Activated CD4-positive, alpha-beta T cell treated with anti-CD3 and anti-CD28 coated beads, Interleukin-2, amount 10 ng/mL, durations not matched to agents 7 days and 5 days (primary cell): ENCODE measurements around the gene LPAR3. TPM values are rescaled to one million over a fixed set of nuclear protein-coding genes. Genes with fewer than 3 reads are reported as not detected.

Experiments
- CTCF ChIA-PET: fragments of 350-600 bp; sonication (Branson Sonifier 250); formaldehyde crosslinking; loops from one replicate; lab custom pipeline; 2021; ENCODE audit warnings: antibody characterized with exemption; lab: Charles Lee
- POLR2A ChIA-PET: fragments of 350-600 bp; sonication (Branson Sonifier 250); formaldehyde crosslinking; loops from one replicate; lab custom pipeline; 2021; ENCODE audit warnings: antibody characterized with exemption; lab: Charles Lee
- DNase-seq: peaks from one replicate; pipeline ENCODE4 v3.0.0-alpha.2; 2020
- H3K27ac Mint-ChIP-seq: one replicate; pipeline ENCODE4 v1.8.0; 2021; ENCODE audit warnings: mild to moderate bottlenecking, moderate library complexity, mixed read lengths
- H3K27me3 Mint-ChIP-seq: one replicate; pipeline ENCODE4 v1.8.0; 2021; ENCODE audit warnings: mixed read lengths
- H3K36me3 Mint-ChIP-seq: one replicate; pipeline ENCODE4 v1.8.0; 2021; ENCODE audit warnings: low read depth, mixed read lengths
- H3K4me1 Mint-ChIP-seq: one replicate; pipeline ENCODE4 v1.8.0; 2021; ENCODE audit warnings: mixed read lengths
- H3K4me3 Mint-ChIP-seq: one replicate; pipeline ENCODE4 v1.8.0; 2021; ENCODE audit warnings: mild to moderate bottlenecking, moderate library complexity, mixed read lengths
- H3K9me3 Mint-ChIP-seq: one replicate; pipeline ENCODE4 v1.8.0; 2021; ENCODE audit warnings: mixed read lengths
- total RNA-seq, 2 experiments: library from RNA; stranded (reverse); gene quantifications; one replicate each; pipeline ENCODE4 v1.2.3, GENCODE V29; 2021

The LPAR3 gene
- total RNA-seq, 2 experiments from 2014 or later: 1.3 to 1.5 TPM

- peaks cover 9% of the 10 kb centered on the region for H3K4me1 Mint-ChIP-seq
- H3K36me3 Mint-ChIP-seq: peaks cover 2% of the 10 kb centered on the region
- H3K27ac Mint-ChIP-seq: no peak overlapping the region
- ChIA-PET CTCF (interaction anchor here (0.8 kb wide), 1 partner anchor 11 kb away, joined by 4 read pairs; no protein-coding TSS in a partner anchor), POLR2A (no interaction called here)
- DNase-seq: no peak
- no peaks in the 10 kb centered on the region for H3K9me3 Mint-ChIP-seq
- H3K4me3 Mint-ChIP-seq: no peak overlapping the region
- H3K27me3 Mint-ChIP-seq: peaks cover 4% of the 10 kb centered on the region
Observed at GRCh38 chr1:84833194-84833593, 59.8 kb downstream of the LPAR3 start.

- CTCF ChIA-PET: interaction anchor here (0.6 kb wide), 1 partner anchor 12 kb away, joined by 4 read pairs; no protein-coding TSS in a partner anchor
- no peak overlapping the region for H3K4me3 Mint-ChIP-seq
- no peak for DNase-seq
Observed at GRCh38 chr1:84830136-84830535, 62.9 kb downstream of the LPAR3 start.

GRCh38 chr1:84827976-84828375 lies 65.0 kb downstream of the LPAR3 start:
- H3K9me3 Mint-ChIP-seq: no peaks in the 10 kb centered on the region
- H3K4me1 Mint-ChIP-seq: no peaks in the 10 kb centered on the region
- ChIA-PET POLR2A (no interaction called here), CTCF (interaction anchor here (1.1 to 1.2 kb wide), 2 partner anchors 17 to 144 kb away, joined by 3 read pairs; no protein-coding TSS in a partner anchor)
- peaks cover 2% of the 10 kb centered on the region for H3K36me3 Mint-ChIP-seq
- no peak overlapping the region for H3K4me3 Mint-ChIP-seq
- peaks cover 2% of the 10 kb centered on the region for H3K27me3 Mint-ChIP-seq
- H3K27ac Mint-ChIP-seq: no peak overlapping the region
- DNase-seq: no peak

More at GRCh38 chr1:84830136-84830535, 62.9 kb downstream of the LPAR3 start:
- H3K4me1 Mint-ChIP-seq: peaks cover 3% of the 10 kb centered on the region
- H3K9me3 Mint-ChIP-seq: no peaks in the 10 kb centered on the region
- peaks cover 2% of the 10 kb centered on the region for H3K36me3 Mint-ChIP-seq
- POLR2A ChIA-PET: no interaction called here
- no peak overlapping the region for H3K27ac Mint-ChIP-seq
- peaks cover 2% of the 10 kb centered on the region for H3K27me3 Mint-ChIP-seq

- CTCF ChIA-PET: interaction anchor here (1.1 kb wide), 1 partner anchor 17 kb away, joined by 3 read pairs; no protein-coding TSS in a partner anchor
- Mint-ChIP-seq H3K9me3 (no peaks in the 10 kb centered on the region), H3K27ac (no peak overlapping the region), H3K36me3 (peaks cover 2% of the 10 kb centered on the region), H3K4me1 (no peaks in the 10 kb centered on the region), H3K27me3 (peaks cover 2% of the 10 kb centered on the region), H3K4me3 (no peak overlapping the region)
- POLR2A ChIA-PET: no interaction called here
- no peak for DNase-seq
Observed at GRCh38 chr1:84827555-84827954, 65.5 kb downstream of the LPAR3 start.

- no peak overlapping the region for H3K4me3 Mint-ChIP-seq
- no peak overlapping the region for H3K27ac Mint-ChIP-seq
- H3K4me1 Mint-ChIP-seq: peaks cover 2% of the 10 kb centered on the region
- CTCF ChIA-PET: no interaction called here
- no peaks in the 10 kb centered on the region for H3K27me3 Mint-ChIP-seq
- no peaks in the 10 kb centered on the region for H3K9me3 Mint-ChIP-seq
- no peak for DNase-seq
- POLR2A ChIA-PET: no interaction called here
- peaks cover 2% of the 10 kb centered on the region for H3K36me3 Mint-ChIP-seq
Observed at GRCh38 chr1:84825161-84825560, 67.8 kb downstream of the LPAR3 start.

GRCh38 chr1:84823991-84824390 lies 69.0 kb downstream of the LPAR3 start:
- POLR2A ChIA-PET: no interaction called here
- peaks cover 2% of the 10 kb centered on the region for H3K36me3 Mint-ChIP-seq
- CTCF ChIA-PET: no interaction called here
- no peaks in the 10 kb centered on the region for H3K9me3 Mint-ChIP-seq
- no peaks in the 10 kb centered on the region for H3K27me3 Mint-ChIP-seq
- DNase-seq: no peak
- no peak overlapping the region for H3K4me3 Mint-ChIP-seq
- peaks cover 3% of the 10 kb centered on the region for H3K4me1 Mint-ChIP-seq
- H3K27ac Mint-ChIP-seq: no peak overlapping the region

GRCh38 chr1:84823511-84823910 lies 69.5 kb downstream of the LPAR3 start:
- ChIA-PET POLR2A (no interaction called here), CTCF (no interaction called here)

GRCh38 chr1:84810343-84810742 lies 82.7 kb downstream of the LPAR3 start:
- no peak for DNase-seq
- no peak overlapping the region for H3K27ac Mint-ChIP-seq
- H3K36me3 Mint-ChIP-seq: no peaks in the 10 kb centered on the region
- no peaks in the 10 kb centered on the region for H3K4me1 Mint-ChIP-seq
- H3K4me3 Mint-ChIP-seq: no peak overlapping the region
- ChIA-PET POLR2A (no interaction called here), CTCF (interaction anchor here (1.0 to 1.5 kb wide), 3 partner anchors 8 to 126 kb away, joined by 3 read pairs; no protein-coding TSS in a partner anchor)
- peaks cover 16% of the 10 kb centered on the region for H3K27me3 Mint-ChIP-seq
- H3K9me3 Mint-ChIP-seq: no peaks in the 10 kb centered on the region

More at GRCh38 chr1:84823511-84823910, 69.5 kb downstream of the LPAR3 start:
- DNase-seq: no peak
- Mint-ChIP-seq H3K4me3 (no peak overlapping the region), H3K27ac (no peak overlapping the region), H3K9me3 (no peaks in the 10 kb centered on the region), H3K36me3 (peaks cover under 1% of the 10 kb centered on the region), H3K4me1 (peaks cover 7% of the 10 kb centered on the region), H3K27me3 (no peaks in the 10 kb centered on the region)

- H3K27ac Mint-ChIP-seq: no peak overlapping the region
- ChIA-PET CTCF (interaction anchor here (1.3 kb wide), 1 partner anchor 26 kb away, joined by 3 read pairs; no protein-coding TSS in a partner anchor), POLR2A (no interaction called here)
- H3K36me3 Mint-ChIP-seq: no peaks in the 10 kb centered on the region
- no peaks in the 10 kb centered on the region for H3K9me3 Mint-ChIP-seq
- no peaks in the 10 kb centered on the region for H3K4me1 Mint-ChIP-seq
- peaks cover 16% of the 10 kb centered on the region for H3K27me3 Mint-ChIP-seq
- H3K4me3 Mint-ChIP-seq: no peak overlapping the region
- no peak for DNase-seq
Observed at GRCh38 chr1:84809023-84809422, 84.0 kb downstream of the LPAR3 start.

GRCh38 chr1:84803604-84804003 lies 89.4 kb downstream of the LPAR3 start:
- Mint-ChIP-seq H3K9me3 (peaks cover 2% of the 10 kb centered on the region), H3K4me1 (peaks cover 5% of the 10 kb centered on the region), H3K27ac (no peak overlapping the region), H3K4me3 (no peak overlapping the region), H3K27me3 (peaks cover 5% of the 10 kb centered on the region), H3K36me3 (no peaks in the 10 kb centered on the region)
- CTCF ChIA-PET: interaction anchor here (1.2 kb wide), 2 partner anchors 7 to 21 kb away, joined by 3 to 6 read pairs; no protein-coding TSS in a partner anchor
- no peak for DNase-seq
- POLR2A ChIA-PET: no interaction called here

- Mint-ChIP-seq H3K4me3 (no peak overlapping the region), H3K9me3 (peaks cover 2% of the 10 kb centered on the region), H3K27me3 (peaks cover 3% of the 10 kb centered on the region), H3K27ac (no peak overlapping the region), H3K36me3 (no peaks in the 10 kb centered on the region), H3K4me1 (peaks cover 5% of the 10 kb centered on the region)
- ChIA-PET POLR2A (no interaction called here), CTCF (interaction anchor here (0.6 to 1.3 kb wide), 6 partner anchors 8 to 751 kb away, joined by 3 to 6 read pairs (median 3); no protein-coding TSS in a partner anchor)
- DNase-seq: no peak
Observed at GRCh38 chr1:84802567-84803232, 90.3 kb downstream of the LPAR3 start.

GRCh38 chr1:84800090-84801073 lies 92.6 kb downstream of the LPAR3 start:
- CTCF ChIA-PET: interaction anchor here (1.0 kb wide), 1 partner anchor 103 kb away, joined by 3 read pairs; no protein-coding TSS in a partner anchor
- Mint-ChIP-seq H3K27ac (no peak overlapping the region), H3K36me3 (no peaks in the 10 kb centered on the region), H3K4me1 (peaks cover 5% of the 10 kb centered on the region), H3K4me3 (no peak overlapping the region), H3K27me3 (peaks cover 6% of the 10 kb centered on the region), H3K9me3 (peaks cover 2% of the 10 kb centered on the region)
- POLR2A ChIA-PET: no interaction called here
- no peak for DNase-seq
